ENCODE data around the gene LPCAT2.
A peak's percentile ranks its signal among the peaks of the same experiment; 100 is the strongest.

DNA sequence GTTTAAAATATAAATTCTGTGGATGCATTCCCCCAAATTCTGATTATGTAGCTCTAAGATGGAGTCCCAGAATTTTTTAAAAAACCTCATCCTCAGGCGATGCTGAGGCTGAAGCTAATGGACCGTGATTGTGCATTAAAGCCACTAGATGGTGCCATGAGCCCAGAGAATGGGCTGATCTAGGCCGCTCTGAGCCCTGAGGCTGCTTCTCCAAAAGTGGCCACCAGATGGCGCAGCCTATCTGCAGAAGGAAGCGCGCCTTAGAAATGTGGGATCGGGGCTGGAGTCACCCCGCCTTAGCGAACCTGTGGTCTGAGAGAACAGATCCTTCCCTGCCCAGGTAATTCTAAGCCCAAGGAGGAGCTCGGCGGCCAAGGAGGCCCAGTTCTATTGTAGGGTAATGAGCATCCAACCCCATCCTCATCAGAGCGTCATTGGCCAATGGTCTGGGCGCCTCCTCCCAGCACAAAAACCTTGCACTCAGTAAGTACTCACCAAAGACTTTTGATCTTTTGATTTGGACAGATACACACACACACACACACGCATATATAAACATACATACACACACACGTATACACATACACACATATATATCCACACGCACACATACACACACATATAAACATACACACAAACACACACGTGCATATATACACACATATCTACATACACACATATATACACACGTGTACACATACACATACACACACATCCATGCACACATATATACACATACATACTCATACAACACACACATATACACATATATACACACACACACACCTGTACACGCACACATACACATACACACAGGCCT, 43.6 kb upstream of the LPCAT2 start:
- TF ChIP-seq SIN3A (IDR thresholded peaks at IDR 0.05; ENCODE audit: borderline replicate concordance, insufficient read depth, low read depth, low read length) (no peak), POLR2AphosphoS5 (IDR thresholded peaks at IDR 0.05; ENCODE audit: low read depth, low read length) (no peak), REST (IDR thresholded peaks at IDR 0.05; ENCODE audit: insufficient read depth in 1 of 2, low read depth in 2 of 2, low read length in 1 of 2) (no peak)
- TF ChIP-seq, protein P1, sequence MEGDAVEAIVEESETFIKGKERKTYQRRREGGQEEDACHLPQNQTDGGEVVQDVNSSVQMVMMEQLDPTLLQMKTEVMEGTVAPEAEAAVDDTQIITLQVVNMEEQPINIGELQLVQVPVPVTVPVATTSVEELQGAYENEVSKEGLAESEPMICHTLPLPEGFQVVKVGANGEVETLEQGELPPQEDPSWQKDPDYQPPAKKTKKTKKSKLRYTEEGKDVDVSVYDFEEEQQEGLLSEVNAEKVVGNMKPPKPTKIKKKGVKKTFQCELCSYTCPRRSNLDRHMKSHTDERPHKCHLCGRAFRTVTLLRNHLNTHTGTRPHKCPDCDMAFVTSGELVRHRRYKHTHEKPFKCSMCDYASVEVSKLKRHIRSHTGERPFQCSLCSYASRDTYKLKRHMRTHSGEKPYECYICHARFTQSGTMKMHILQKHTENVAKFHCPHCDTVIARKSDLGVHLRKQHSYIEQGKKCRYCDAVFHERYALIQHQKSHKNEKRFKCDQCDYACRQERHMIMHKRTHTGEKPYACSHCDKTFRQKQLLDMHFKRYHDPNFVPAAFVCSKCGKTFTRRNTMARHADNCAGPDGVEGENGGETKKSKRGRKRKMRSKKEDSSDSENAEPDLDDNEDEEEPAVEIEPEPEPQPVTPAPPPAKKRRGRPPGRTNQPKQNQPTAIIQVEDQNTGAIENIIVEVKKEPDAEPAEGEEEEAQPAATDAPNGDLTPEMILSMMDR (IDR thresholded peaks at IDR 0.05): peak; percentile 94

Data from Panc1 (cell line).